CD8-positive, alpha-beta memory T cell (primary cell): ENCODE measurements around the gene DIP2B. TPM values are rescaled to one million over a fixed set of nuclear protein-coding genes. Genes with fewer than 3 reads are reported as not detected.

Source experiments
- CTCF ChIA-PET: fragments of 350-600 bp; sonication (Branson Sonifier 250); formaldehyde crosslinking; loops from one replicate; lab custom pipeline; 2021; ENCODE audit warnings: antibody characterized with exemption; lab: Charles Lee
- POLR2A ChIA-PET: fragments of 350-600 bp; sonication (Branson Sonifier 250); formaldehyde crosslinking; loops from one replicate; lab custom pipeline; 2021; ENCODE audit warnings: antibody characterized with exemption; lab: Charles Lee
- DNase-seq, 5 donors: peaks; one replicate each; pipeline versions ENCODE4 v3.0.0 to v3.0.0-alpha.2; 2020 to 2022; ENCODE audit warnings: mixed read lengths in 1 of 5
- H3K27ac ChIP-seq: one replicate; pipeline ENCODE4 v1.7.0; 2013; ENCODE audit warnings: low read depth, mild to moderate bottlenecking, low read length, moderate library complexity
- H3K27me3 ChIP-seq: 2 replicates; pipeline ENCODE4 v1.7.0; 2013; ENCODE audit warnings: low read length, mild to moderate bottlenecking; ENCODE audit not compliant: insufficient read depth, poor library complexity, severe bottlenecking
- H3K36me3 ChIP-seq: 2 replicates; pipeline ENCODE4 v1.7.0; 2013; ENCODE audit warnings: mild to moderate bottlenecking, low read length, moderate library complexity; ENCODE audit not compliant: insufficient read depth
- H3K4me1 ChIP-seq: 2 replicates; pipeline ENCODE4 v1.7.0; 2013; ENCODE audit warnings: mild to moderate bottlenecking, low read length, moderate library complexity; ENCODE audit not compliant: insufficient read depth
- H3K4me3 ChIP-seq: 2 replicates; pipeline ENCODE4 v1.7.0; 2013; ENCODE audit warnings: mild to moderate bottlenecking, low read length
- H3K9me3 ChIP-seq: 2 replicates; pipeline ENCODE4 v1.7.0; 2013; ENCODE audit warnings: mild to moderate bottlenecking, low read length
- H3K27ac Mint-ChIP-seq, 8 donors: one replicate each; pipeline ENCODE4 v1.8.0; 2020 to 2021; ENCODE audit warnings: mixed read lengths in 8 of 8, mild to moderate bottlenecking in 6 of 8, inconsistent platforms in 3 of 8, moderate library complexity in 3 of 8
- H3K27me3 Mint-ChIP-seq, 2 donors: one replicate each; pipeline ENCODE4 v1.8.0; 2020 to 2021; ENCODE audit warnings: mixed read lengths in 2 of 2, mild to moderate bottlenecking in 1 of 2, moderate library complexity in 1 of 2
- H3K36me3 Mint-ChIP-seq, 3 donors: one replicate each; pipeline ENCODE4 v1.8.0; 2020 to 2021; ENCODE audit warnings: mixed read lengths in 3 of 3, inconsistent platforms in 1 of 3, mild to moderate bottlenecking in 1 of 3
- H3K4me1 Mint-ChIP-seq, 3 donors: one replicate each; pipeline ENCODE4 v1.8.0; 2020 to 2021; ENCODE audit warnings: mixed read lengths in 3 of 3, inconsistent platforms in 1 of 3, mild to moderate bottlenecking in 1 of 3
- H3K4me3 Mint-ChIP-seq, 7 donors: one replicate each; pipeline ENCODE4 v1.8.0; 2020 to 2021; ENCODE audit warnings: mixed read lengths in 7 of 7, mild to moderate bottlenecking in 6 of 7, moderate library complexity in 4 of 7, inconsistent platforms in 2 of 7
- H3K9me3 Mint-ChIP-seq, 5 donors: one replicate each; pipeline ENCODE4 v1.8.0; 2020 to 2022; ENCODE audit warnings: mixed read lengths in 5 of 5, mild to moderate bottlenecking in 3 of 5, moderate library complexity in 2 of 5, inconsistent platforms in 1 of 5
- polyA plus RNA-seq: library from polyadenylated mRNA; unstranded; fragments of 300-500 nt; fragmentation: Illumina TruSeq; gene quantifications from one replicate; pipeline ENCODE4 v1.2.3, GENCODE V29; 2021
- total RNA-seq, 2 experiments: library from RNA; stranded (reverse); gene quantifications; one replicate each; pipeline ENCODE4 v1.2.3, GENCODE V29; 2021

The DIP2B gene
- total and polyA plus RNA-seq, 3 experiments from 2014 or later = 7.9 to 21.0 (median 20.4) TPM

- no peak overlapping the region for H3K4me3 ChIP-seq
- H3K27me3 ChIP-seq = no peaks in the 10 kb centered on the region
- Mint-ChIP-seq H3K4me1 (peaks cover under 1 to 15% (median 1%) of the 10 kb centered on the region in 3 donors), H3K27me3 (no peaks in the 10 kb centered on the region), H3K36me3 (peaks cover 0 to 16% (median 10%) of the 10 kb centered on the region in 3 donors), H3K4me3 (no peak overlapping the region), H3K27ac (no peak overlapping the region), H3K9me3 (no peaks in the 10 kb centered on the region)
- ChIA-PET CTCF (interaction anchor here (1.2 kb wide), 1 partner anchor 150 kb away, joined by 3 read pairs; the partner anchor contains the start of gene DIP2B), POLR2A (no interaction called here)
- DNase-seq = no peak
- no peak overlapping the region for H3K27ac ChIP-seq
- no peaks in the 10 kb centered on the region for H3K36me3 ChIP-seq
- H3K9me3 ChIP-seq = no peaks in the 10 kb centered on the region
- no peaks in the 10 kb centered on the region for H3K4me1 ChIP-seq
These were observed 150.7 kb downstream of the DIP2B start for GRCh38 chr12:50655374-50655921.

- Mint-ChIP-seq H3K27me3 (no peaks in the 10 kb centered on the region), H3K4me1 (peaks cover 0 to 10% (median 1%) of the 10 kb centered on the region in 3 donors), H3K9me3 (no peaks in the 10 kb centered on the region), H3K36me3 (peaks cover 0 to 32% (median 17%) of the 10 kb centered on the region in 3 donors), H3K4me3 (no peak overlapping the region), H3K27ac (no peak overlapping the region)
- POLR2A ChIA-PET = no interaction called here
- Histone ChIP-seq H3K36me3 (no peaks in the 10 kb centered on the region), H3K4me1 (no peaks in the 10 kb centered on the region), H3K27me3 (no peaks in the 10 kb centered on the region), H3K9me3 (no peaks in the 10 kb centered on the region), H3K4me3 (no peak overlapping the region), H3K27ac (no peak overlapping the region)
- CTCF ChIA-PET = no interaction called here
- no peak for DNase-seq
These were observed 154.5 kb downstream of the DIP2B start for GRCh38 chr12:50659260-50659659.

GRCh38 chr12:50659690-50660424, 155.1 kb downstream of the DIP2B start:
- no peak for DNase-seq
- Mint-ChIP-seq H3K4me3 (no peak overlapping the region), H3K27ac (no peak overlapping the region), H3K36me3 (peaks cover 0 to 32% (median 18%) of the 10 kb centered on the region in 3 donors), H3K27me3 (no peaks in the 10 kb centered on the region), H3K9me3 (no peaks in the 10 kb centered on the region), H3K4me1 (peaks cover 0 to 6% (median 1%) of the 10 kb centered on the region in 3 donors)
- H3K27ac ChIP-seq = no peak overlapping the region
- H3K4me1 ChIP-seq = no peaks in the 10 kb centered on the region
- ChIA-PET CTCF (no interaction called here), POLR2A (no interaction called here)
- H3K36me3 ChIP-seq = no peaks in the 10 kb centered on the region
- no peak overlapping the region for H3K4me3 ChIP-seq
- H3K9me3 ChIP-seq = no peaks in the 10 kb centered on the region
- H3K27me3 ChIP-seq = no peaks in the 10 kb centered on the region

GRCh38 chr12:50660425-50660822, 155.6 kb downstream of the DIP2B start:
- no peaks in the 10 kb centered on the region for H3K36me3 ChIP-seq
- H3K27me3 ChIP-seq = no peaks in the 10 kb centered on the region
- Mint-ChIP-seq H3K27me3 (no peaks in the 10 kb centered on the region), H3K4me1 (peaks cover 0 to under 1% (median 0%) of the 10 kb centered on the region in 3 donors), H3K4me3 (no peak overlapping the region), H3K36me3 (peaks cover 0 to 32% (median 17%) of the 10 kb centered on the region in 3 donors), H3K9me3 (no peaks in the 10 kb centered on the region), H3K27ac (no peak overlapping the region)
- H3K4me3 ChIP-seq = no peak overlapping the region
- H3K4me1 ChIP-seq = no peaks in the 10 kb centered on the region
- H3K9me3 ChIP-seq = no peaks in the 10 kb centered on the region
- DNase-seq = no peak
- ChIA-PET POLR2A (no interaction called here), CTCF (no interaction called here)
- H3K27ac ChIP-seq = no peak overlapping the region

GRCh38 chr12:50661300-50662115, 156.7 kb downstream of the DIP2B start:
- no peak overlapping the region for H3K4me3 Mint-ChIP-seq
- H3K4me3 ChIP-seq = no peak overlapping the region
- H3K36me3 ChIP-seq = no peaks in the 10 kb centered on the region
- H3K4me1 Mint-ChIP-seq = no peaks in the 10 kb centered on the region
- peak overlapping the region in 1 of 8 donors; percentile 56 for H3K27ac Mint-ChIP-seq
- peaks cover 0 to 32% (median 17%) of the 10 kb centered on the region in 3 donors for H3K36me3 Mint-ChIP-seq
- H3K27me3 Mint-ChIP-seq = no peaks in the 10 kb centered on the region
- H3K27ac ChIP-seq = no peak overlapping the region
- CTCF ChIA-PET = no interaction called here
- H3K27me3 ChIP-seq = no peaks in the 10 kb centered on the region
- no peaks in the 10 kb centered on the region for H3K4me1 ChIP-seq
- POLR2A ChIA-PET = interaction anchor here (0.5 kb wide), 1 partner anchor 269 kb away, joined by 3 read pairs; no protein-coding TSS in a partner anchor
- no peaks in the 10 kb centered on the region for H3K9me3 ChIP-seq
- no peaks in the 10 kb centered on the region for H3K9me3 Mint-ChIP-seq
- no peak for DNase-seq

- CTCF ChIA-PET = no interaction called here
- DNase-seq = no peak
- no peaks in the 10 kb centered on the region for H3K36me3 ChIP-seq
- no peaks in the 10 kb centered on the region for H3K4me1 ChIP-seq
- H3K4me1 Mint-ChIP-seq = peaks cover 0 to under 1% (median 0%) of the 10 kb centered on the region in 3 donors
- H3K27me3 Mint-ChIP-seq = no peaks in the 10 kb centered on the region
- H3K9me3 Mint-ChIP-seq = no peaks in the 10 kb centered on the region
- no peaks in the 10 kb centered on the region for H3K9me3 ChIP-seq
- H3K36me3 Mint-ChIP-seq = peaks cover 0 to 32% (median 17%) of the 10 kb centered on the region in 3 donors
- no peak overlapping the region for H3K4me3 Mint-ChIP-seq
- H3K4me3 ChIP-seq = no peak overlapping the region
- POLR2A ChIA-PET = interaction anchor here (0.5 kb wide), 1 partner anchor 269 kb away, joined by 3 read pairs; no protein-coding TSS in a partner anchor
- H3K27me3 ChIP-seq = no peaks in the 10 kb centered on the region
- no peak overlapping the region for H3K27ac Mint-ChIP-seq
- no peak overlapping the region for H3K27ac ChIP-seq
These were observed 157.3 kb downstream of the DIP2B start for GRCh38 chr12:50662116-50662510.

- no peak for DNase-seq
- Histone ChIP-seq H3K9me3 (no peaks in the 10 kb centered on the region), H3K4me3 (no peak overlapping the region), H3K27ac (no peak overlapping the region), H3K36me3 (no peaks in the 10 kb centered on the region), H3K27me3 (no peaks in the 10 kb centered on the region), H3K4me1 (no peaks in the 10 kb centered on the region)
- Mint-ChIP-seq H3K36me3 (peaks cover 0 to 25% (median 11%) of the 10 kb centered on the region in 3 donors), H3K4me1 (peaks cover 0 to 1% (median 0%) of the 10 kb centered on the region in 3 donors), H3K4me3 (no peak overlapping the region), H3K27me3 (no peaks in the 10 kb centered on the region), H3K27ac (no peak overlapping the region), H3K9me3 (no peaks in the 10 kb centered on the region)
- ChIA-PET CTCF (no interaction called here), POLR2A (no interaction called here)
These were observed 160.4 kb downstream of the DIP2B start for GRCh38 chr12:50665170-50665569.
